Breast epithelium (tissue), 4 donors: ENCODE results near the gene ARID5B. TPM values are rescaled to one million over a fixed set of nuclear protein-coding genes. Genes with fewer than 3 reads are reported as not detected.

Experiments
- DNase-seq, 2 donors: peaks; one replicate each; pipeline ENCODE4 v3.0.0-alpha.2; 2019; ENCODE audit warnings: low spot score in 2 of 2
- H3K27ac ChIP-seq, 2 donors: fragments of 200-600 bp; sonication (generic) in 1 of 2; one replicate each; pipeline ENCODE4 v1.5.1; 2016 to 2019; ENCODE audit warnings: mild to moderate bottlenecking in 1 of 2
- H3K27me3 ChIP-seq, 2 donors: fragments of 200-600 bp; sonication (generic) in 1 of 2; one replicate each; pipeline versions ENCODE4 v1.5.1 to v1.6.0; 2017 to 2019; ENCODE audit warnings: control low read depth in 1 of 2, mild to moderate bottlenecking in 1 of 2
- H3K36me3 ChIP-seq: fragments of 200-600 bp; one replicate; pipeline ENCODE4 v1.5.1; 2019
- H3K4me1 ChIP-seq, 2 donors: fragments of 200-600 bp; sonication (generic); one replicate each; pipeline ENCODE4 v1.5.1; 2016 to 2019; ENCODE audit warnings: control low read depth in 1 of 2
- H3K4me3 ChIP-seq, 3 donors: fragments of 200-600 bp; sonication (generic); 1 replicate in 2 of 3; 2 replicates in 1 of 3; pipeline ENCODE4 v1.5.1; 2016 to 2019; ENCODE audit warnings: mild to moderate bottlenecking in 3 of 3, moderate library complexity in 2 of 3
- H3K9me3 ChIP-seq, 2 donors: fragments of 200-600 bp; sonication (generic) in 1 of 2; one replicate each; pipeline ENCODE4 v1.5.1; 2016 to 2019; ENCODE audit warnings: control low read depth in 1 of 2
- CTCF ChIP-seq, 3 donors: fragments of 450-650 bp; IDR thresholded peaks; one replicate each; pipeline ENCODE4 v1.5.1; 2016 to 2017; ENCODE audit warnings: antibody characterized with exemption in 3 of 3, mild to moderate bottlenecking in 3 of 3, moderate library complexity in 3 of 3
- POLR2A ChIP-seq: fragments of 450-650 bp; IDR thresholded peaks from one replicate; pipeline ENCODE4 v1.6.1; 2016; ENCODE audit warnings: antibody characterized with exemption, mild to moderate bottlenecking, moderate library complexity
- POLR2AphosphoS5 ChIP-seq, 3 donors: sonication (generic); formaldehyde crosslinking; IDR thresholded peaks; one replicate each; pipeline ENCODE4 v1.6.1; 2017; ENCODE audit warnings: antibody characterized with exemption in 3 of 3
- intact Hi-C: fragments of 100-400 bp; cut with DNase I; formaldehyde crosslinking; loops from one replicate; pipeline ENCODE4 v1.15.1; 2023; ENCODE audit warnings: low total_unique reads
- total RNA-seq, 3 donors: library from RNA; depleted of rRNA; stranded (reverse); fragments of >200 nt; gene quantifications; one replicate each; pipeline ENCODE4 v1.1.0, GENCODE V29; 2016

Gene ARID5B
- total RNA-seq, 3 donors from 2014 or later = 89.5 to 166 (median 125) TPM

- Histone ChIP-seq H3K9me3 (no peaks in the 10 kb centered on the region), H3K4me1 (peaks cover 5 to 25% of the 10 kb centered on the region in 2 donors), H3K27me3 (no peaks in the 10 kb centered on the region), H3K36me3 (peaks cover 3% of the 10 kb centered on the region), H3K27ac (peak overlapping the region; percentile 92 to 95), H3K4me3 (peak overlapping the region in 1 of 3 donors; percentile 66)
- intact Hi-C loops = no loop called here
- DNase-seq = no peak
- TF ChIP-seq CTCF (IDR thresholded peaks at IDR 0.05) (no peak), POLR2A (no peak), POLR2AphosphoS5 (IDR thresholded peaks at IDR 0.05) (peak in 1 of 3 donors; percentile 44)
These were observed 146.5 kb downstream of the ARID5B start for GRCh38 chr10:62047960-62048383.

GRCh38 chr10:62048470-62048869 is 147.0 kb downstream of the ARID5B start:
- Histone ChIP-seq H3K4me1 (peaks cover 5 to 25% of the 10 kb centered on the region in 2 donors), H3K36me3 (peaks cover 3% of the 10 kb centered on the region), H3K27ac (peak overlapping the region; percentile 92 to 95), H3K27me3 (no peaks in the 10 kb centered on the region), H3K9me3 (no peaks in the 10 kb centered on the region), H3K4me3 (peak overlapping the region; percentile 60 to 66 (median 66))
- DNase-seq = no peak
- intact Hi-C loops = no loop called here
- TF ChIP-seq CTCF (IDR thresholded peaks at IDR 0.05) = no peak
- no peak for TF ChIP-seq POLR2AphosphoS5 (IDR thresholded peaks at IDR 0.05)
- TF ChIP-seq POLR2A = no peak

- Histone ChIP-seq H3K4me3 (peak overlapping the region; percentile 60 to 66 (median 66)), H3K27me3 (no peaks in the 10 kb centered on the region), H3K9me3 (no peaks in the 10 kb centered on the region), H3K36me3 (peaks cover 3% of the 10 kb centered on the region), H3K27ac (peak overlapping the region; percentile 92 to 95), H3K4me1 (peaks cover 5 to 25% of the 10 kb centered on the region in 2 donors)
- TF ChIP-seq CTCF (IDR thresholded peaks at IDR 0.05) (no peak), POLR2A (peak; percentile 94), POLR2AphosphoS5 (IDR thresholded peaks at IDR 0.05) (peak; percentile 97 to 99 (median 98))
- intact Hi-C loops = no loop called here
- peak; percentile 86 to 91 for DNase-seq
These were observed 147.6 kb downstream of the ARID5B start for GRCh38 chr10:62048919-62049623.

GRCh38 chr10:62049624-62050345 is 148.3 kb downstream of the ARID5B start:
- intact Hi-C loops = no loop called here
- Histone ChIP-seq H3K27ac (peak overlapping the region; percentile 92 to 95), H3K9me3 (no peaks in the 10 kb centered on the region), H3K36me3 (peaks cover 3% of the 10 kb centered on the region), H3K4me1 (peaks cover 5 to 25% of the 10 kb centered on the region in 2 donors), H3K27me3 (no peaks in the 10 kb centered on the region), H3K4me3 (peak overlapping the region; percentile 60 to 66 (median 66))
- TF ChIP-seq CTCF (IDR thresholded peaks at IDR 0.05) (no peak), POLR2A (no peak), POLR2AphosphoS5 (IDR thresholded peaks at IDR 0.05) (no peak)
- no peak for DNase-seq
